AG08396 (cell line): ENCODE data around the gene KIAA1671.
A peak's percentile ranks its signal among the peaks of the same experiment; 100 is the strongest.

Experiments used
- DNase-seq: peaks from one replicate; pipeline ENCODE4 v3.0.0; 2012; ENCODE audit warnings: low spot score, mixed read lengths

KIAA1671 gene

DNA sequence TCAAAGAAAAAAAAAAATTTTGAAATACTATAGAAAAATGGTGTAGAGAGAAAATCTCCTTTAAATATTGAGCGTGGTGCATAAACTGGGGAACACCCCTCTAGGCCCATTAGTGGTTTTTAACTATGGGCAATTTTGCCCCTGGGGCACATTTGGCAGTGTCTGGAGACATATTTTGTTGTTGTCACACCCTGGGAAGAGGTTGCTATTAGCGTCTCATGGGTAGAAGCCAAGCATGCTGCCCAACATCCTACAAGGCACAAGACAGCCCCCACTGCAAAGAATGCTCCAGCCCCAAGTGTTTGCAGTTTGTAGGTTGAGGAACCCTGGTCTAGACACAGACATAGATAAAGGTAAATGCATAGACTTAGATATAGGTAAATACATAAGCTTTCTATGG is 92.6 kb downstream of the KIAA1671 start:
- no peak for DNase-seq

- DNase-seq = no peak
Measured at GRCh38 chr22:25048071-25048470, 95.6 kb downstream of the KIAA1671 start.

- peak; percentile 69 for DNase-seq
Measured at GRCh38 chr22:25048659-25049647, 96.4 kb downstream of the KIAA1671 start.

GRCh38 chr22:25049770-25050169 is 97.3 kb downstream of the KIAA1671 start:
- DNase-seq = no peak

DNA sequence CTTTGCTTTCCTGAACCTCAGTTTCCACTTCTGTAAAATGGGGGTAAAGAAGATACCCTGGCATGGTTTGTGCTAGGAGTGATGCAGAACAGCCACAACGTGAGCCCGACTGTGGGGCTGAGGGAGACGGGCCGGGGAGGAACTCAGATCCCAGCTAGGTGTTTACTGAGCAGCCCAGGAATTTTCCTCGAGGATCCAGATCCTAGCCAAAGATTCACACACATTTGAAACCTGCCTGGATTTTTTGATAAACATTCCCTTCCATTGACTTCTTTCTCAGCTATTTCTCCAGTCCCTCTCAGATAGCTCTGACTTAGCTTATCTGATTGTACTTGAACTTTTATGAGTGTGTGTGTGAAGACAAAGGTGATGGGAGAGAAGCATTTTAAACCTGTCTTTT is 98.0 kb downstream of the KIAA1671 start:
- no peak for DNase-seq

DNA sequence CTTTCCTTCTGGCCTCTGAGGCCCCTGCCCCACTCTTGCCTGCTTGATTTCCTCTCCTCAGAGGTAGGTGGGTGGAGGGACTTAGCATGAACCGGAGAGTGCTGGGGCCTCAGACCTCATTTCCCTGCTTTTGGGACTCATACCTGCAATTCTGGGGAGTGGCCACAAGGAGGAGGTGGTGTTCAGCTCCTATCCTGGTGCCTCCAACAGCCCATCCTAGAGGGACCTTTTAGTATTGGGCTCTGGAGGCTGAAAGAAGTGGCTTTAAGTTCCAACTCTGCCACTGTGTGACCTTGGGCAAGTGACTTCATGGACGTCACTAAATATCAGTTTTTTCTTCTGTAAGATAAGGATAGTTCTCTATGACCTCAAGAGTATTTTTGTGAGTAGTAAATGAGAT is 98.6 kb downstream of the KIAA1671 start:
- DNase-seq = no peak

DNA sequence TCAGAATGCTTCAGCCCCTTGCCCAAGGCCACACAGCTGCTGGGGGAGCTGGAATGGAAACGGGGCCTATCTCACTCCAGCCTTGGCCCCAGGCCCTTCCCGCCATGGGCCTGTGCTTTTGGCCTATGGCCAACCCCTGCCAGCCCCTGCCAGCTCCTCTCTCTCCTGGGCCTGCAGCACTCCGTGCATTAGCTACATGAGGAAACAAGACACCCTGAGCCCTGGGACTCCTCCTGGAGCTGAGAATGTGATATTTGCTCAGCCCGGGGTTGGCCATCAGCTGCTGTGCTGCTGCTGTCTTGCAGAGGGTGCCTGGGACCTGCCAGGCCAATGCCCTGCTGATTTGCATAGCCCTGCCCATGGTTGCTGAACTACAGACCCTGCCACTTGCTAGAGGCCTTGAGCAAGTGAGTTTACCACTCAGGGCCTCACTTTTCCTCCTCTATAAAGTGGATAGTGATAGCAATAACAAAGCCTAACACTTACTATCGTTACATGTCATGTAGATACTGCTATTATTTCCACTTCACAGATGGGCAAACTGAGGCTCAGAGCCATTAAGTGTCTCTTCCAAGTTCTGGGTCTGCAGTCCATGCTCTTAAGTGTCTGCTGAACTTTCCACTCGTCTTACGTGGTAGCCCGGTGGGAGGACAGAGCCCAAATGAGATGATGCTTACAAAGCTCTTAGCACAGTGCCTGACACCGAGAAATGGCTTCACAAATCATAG is 99.6 kb downstream of the KIAA1671 start:
- DNase-seq = no peak

GRCh38 chr22:25053153-25053805 is 100.8 kb downstream of the KIAA1671 start:
- no peak for DNase-seq

- DNase-seq = no peak
Measured at GRCh38 chr22:25054943-25055511, 102.5 kb downstream of the KIAA1671 start.

DNA sequence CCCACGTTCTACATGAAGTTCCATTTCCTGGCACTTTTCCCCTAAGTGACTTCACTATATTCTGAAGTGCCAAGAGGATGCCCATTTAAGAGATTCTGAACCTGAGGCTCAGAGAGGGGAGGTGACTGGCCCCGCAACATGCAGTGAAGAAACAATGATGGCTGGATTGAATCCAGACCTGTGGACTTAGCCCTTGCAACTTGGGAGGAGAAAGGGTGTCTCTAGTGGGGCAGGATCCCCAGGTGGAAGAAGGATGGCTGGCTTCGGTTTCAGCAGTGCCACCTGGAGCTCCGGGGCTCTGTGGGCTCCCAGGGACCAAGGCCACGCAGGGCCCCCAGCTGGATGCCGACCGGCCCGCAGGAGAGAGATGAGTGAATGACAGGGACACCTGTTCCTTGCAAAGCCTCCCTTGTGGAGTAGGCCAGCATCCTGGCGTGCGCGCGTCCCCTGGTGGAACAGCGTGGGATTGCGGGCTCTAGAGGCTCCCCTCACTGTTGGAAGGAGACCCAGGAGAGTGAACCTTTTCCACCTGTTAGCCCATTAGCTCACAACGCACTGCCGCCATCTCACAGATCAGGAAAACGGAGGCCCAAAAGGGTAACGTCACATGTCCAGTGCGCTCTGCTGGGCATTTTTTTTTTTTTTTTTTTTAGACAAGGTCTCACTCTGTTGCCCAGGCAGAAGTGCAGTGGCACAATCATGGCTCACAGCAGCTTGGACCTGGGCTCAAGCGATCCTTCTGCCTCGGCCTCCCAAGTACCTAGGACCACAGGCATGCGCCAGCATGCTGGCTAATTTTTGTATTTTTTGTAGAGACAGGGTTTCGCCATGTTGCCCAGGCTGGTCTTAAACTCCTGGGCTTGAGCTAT is 104.7 kb downstream of the KIAA1671 start:
- DNase-seq = peak; percentile 43

DNA sequence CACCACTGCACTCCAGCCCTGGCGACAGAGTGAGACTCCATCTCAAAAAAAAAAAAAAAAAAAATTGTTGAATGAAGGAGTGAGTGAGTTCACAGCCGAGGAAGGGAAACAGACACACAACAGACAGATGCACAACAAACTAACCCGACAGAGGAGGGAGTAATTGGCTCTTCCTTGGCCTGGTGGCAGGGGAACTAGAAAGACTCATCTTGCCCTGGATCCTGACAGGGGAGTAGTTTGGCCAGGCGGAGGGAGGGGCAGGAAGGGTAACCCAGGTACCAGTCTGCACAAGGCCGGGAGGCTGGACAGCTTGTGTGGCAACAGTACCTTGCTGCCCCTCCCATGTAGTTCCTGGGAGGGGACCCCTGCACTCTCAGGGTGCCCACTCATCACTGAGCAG is 106.9 kb downstream of the KIAA1671 start:
- DNase-seq = no peak

DNA sequence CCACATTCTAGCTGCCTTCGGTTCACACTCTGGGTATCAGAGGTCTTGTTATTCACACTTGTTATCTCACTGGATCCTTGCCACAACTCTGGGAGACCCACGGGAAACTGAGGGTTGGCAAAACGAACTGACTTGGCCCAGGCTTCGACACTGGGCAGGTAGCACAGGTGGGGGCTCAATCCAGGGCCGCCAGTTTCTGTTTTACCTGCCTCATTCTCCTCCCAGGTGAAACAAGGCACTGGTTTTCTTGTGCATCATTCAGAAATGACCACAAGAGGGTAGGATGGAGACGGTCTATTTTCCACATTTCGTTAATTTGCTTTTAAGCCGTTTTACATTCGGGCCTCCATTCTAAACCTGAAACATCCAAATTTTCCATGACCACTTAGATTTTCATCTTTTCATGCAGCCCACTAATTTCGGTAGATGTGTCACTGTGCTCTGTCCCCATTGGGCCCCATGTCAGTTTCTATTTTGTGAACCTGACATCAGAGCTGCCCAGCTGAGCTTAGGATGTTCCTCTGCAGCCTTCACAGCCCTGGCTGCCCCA is 108.1 kb downstream of the KIAA1671 start:
- no peak for DNase-seq

DNA sequence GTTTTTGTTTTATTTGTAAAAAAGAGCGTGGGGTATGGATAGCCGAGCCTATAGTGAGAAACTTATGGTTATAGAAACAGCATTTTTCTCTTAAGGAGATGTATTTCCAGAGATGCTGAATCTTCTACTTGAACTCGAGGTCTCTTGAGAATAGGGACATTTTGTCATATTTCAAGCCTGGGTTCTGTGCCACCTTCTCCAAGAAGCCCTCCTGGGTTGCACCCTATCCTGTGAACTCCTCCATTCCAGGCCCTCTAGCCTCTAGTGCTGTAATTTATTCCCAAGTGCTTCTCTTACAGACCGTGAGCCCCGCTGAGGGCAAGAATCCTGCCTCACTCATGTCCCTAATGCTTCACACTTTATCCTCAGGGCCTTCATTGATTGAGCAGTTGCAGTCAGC is 108.6 kb downstream of the KIAA1671 start:
- DNase-seq = no peak

DNA sequence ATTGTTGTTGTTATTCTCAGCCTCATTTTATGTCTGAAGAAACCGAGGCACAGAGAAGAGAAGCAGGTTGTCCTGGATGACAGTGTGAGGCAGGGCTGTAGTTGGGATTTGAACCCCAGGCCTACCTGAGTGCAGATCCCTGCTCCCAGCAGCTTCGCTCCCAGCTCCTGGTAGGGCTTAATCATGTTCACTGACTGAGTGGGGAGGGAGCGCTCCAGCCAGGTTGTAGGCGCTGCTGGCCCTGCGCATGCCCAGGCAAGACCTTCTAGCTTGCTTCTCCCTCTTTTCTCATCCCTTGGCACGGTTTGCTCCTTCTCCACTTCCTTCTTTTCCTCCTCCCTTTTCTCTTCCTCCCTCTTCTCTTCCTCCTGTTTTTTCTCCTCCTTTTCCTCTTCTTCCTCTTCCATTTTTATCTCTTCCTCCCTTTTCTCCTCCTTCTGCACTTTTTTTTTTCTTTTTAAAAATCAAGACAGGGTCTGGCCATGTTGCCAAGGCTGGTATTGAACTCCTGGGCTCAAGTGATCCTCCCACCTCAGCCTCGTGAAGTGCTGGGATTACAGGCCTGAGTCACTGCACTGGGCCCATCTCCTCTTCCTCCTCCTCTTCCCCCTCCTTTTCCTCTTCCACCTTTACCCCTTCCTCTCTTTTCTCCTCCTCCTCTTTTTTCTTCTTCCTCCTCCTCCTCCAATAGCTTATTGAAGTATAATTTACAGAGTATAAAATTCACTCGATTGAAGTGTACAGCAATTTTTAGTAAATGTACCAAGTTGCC is 109.3 kb downstream of the KIAA1671 start:
- DNase-seq = no peak

DNA sequence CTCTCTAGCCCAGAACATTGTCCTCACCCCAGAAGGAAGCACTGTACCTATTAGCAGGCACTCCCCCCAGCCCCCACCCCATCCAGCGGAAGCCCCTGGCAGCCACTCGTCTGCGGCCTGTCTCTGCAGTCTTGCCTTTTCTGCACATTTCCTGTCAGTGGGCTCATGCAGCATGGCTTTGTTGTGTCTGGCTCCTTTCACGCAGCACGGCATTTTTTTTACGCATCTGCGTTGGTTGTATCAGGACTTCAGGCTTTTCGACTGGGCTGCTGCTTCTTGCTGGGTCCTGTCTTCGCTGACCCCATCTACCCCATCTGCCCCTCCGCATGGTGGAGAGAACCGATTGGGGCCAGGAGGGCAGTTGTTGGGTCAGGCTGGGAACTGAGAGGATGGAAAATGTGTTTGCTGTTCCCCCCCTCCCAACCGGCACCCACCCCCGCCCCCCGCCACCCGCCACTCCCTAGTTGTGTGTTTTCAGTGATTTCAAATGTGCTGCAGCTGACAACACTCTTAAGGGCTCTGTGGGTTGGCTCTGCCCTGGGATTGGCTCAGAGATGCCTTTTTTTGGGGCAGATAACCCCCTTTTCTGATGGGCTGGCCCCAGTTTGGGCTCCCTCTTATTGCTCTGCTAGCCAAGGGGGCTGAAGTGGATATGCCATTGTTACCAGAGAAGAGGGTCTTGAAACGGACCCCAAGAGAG is 110.0 kb downstream of the KIAA1671 start:
- DNase-seq = no peak

DNA sequence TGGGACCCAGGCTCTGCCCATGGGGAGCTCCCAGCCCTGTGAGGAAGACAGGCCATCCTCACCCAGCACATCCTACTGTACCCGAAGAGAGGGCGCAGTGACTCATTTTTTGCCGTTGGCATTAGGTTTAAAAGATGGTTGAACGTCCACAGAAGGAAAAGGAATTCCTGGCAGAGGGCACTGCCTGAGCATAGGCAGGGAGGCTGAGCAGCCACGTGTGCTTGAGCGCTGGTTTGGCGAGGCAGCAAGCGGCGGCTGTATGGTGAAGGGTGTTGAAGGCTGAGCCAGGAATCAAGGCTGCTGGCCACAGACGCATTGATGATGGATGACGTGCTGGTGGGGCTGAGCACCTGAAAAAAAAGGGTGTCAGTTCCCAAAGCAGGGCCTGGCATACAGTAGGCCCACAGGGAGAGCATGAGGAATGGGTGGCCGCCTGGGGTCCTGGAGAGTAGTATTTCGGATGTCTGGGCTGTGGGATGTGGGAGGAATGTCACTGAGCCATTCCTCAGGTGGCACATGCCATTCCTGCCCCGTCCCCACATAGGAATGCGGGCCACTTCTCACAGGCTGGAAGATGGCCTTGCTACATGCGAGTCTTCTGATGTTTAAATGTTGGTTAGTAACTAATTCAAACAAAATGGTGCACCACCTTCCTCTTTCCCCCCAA is 112.5 kb downstream of the KIAA1671 start:
- no peak for DNase-seq

DNA sequence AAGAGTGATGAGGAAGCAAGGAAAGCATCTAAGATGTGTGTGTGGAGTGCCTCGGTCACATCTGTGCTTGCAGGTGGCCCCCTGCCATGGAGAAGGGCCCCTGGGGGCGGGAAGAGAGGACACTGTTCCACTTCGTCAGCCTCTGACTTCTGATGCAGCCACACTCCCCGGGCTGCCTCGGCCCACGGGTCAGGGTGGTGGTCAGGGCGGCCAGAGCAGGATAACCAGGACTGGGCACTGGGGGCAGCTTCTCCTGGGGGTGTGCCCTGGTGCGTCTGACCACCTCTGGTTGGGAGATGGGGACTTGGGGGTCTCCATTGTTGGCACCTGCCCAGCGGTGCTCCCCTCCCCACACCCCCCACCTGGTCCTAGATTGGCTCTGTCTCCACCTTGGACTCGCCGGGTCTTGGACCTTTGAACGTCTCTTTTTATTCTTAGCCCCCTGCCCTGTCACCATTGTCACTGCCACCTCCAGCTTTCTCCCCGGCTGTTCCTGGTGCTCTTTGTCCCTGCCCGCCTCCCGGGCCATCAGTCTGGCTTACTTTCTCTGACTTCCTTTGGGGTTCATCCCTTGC is 114.4 kb downstream of the KIAA1671 start:
- DNase-seq = no peak

DNA sequence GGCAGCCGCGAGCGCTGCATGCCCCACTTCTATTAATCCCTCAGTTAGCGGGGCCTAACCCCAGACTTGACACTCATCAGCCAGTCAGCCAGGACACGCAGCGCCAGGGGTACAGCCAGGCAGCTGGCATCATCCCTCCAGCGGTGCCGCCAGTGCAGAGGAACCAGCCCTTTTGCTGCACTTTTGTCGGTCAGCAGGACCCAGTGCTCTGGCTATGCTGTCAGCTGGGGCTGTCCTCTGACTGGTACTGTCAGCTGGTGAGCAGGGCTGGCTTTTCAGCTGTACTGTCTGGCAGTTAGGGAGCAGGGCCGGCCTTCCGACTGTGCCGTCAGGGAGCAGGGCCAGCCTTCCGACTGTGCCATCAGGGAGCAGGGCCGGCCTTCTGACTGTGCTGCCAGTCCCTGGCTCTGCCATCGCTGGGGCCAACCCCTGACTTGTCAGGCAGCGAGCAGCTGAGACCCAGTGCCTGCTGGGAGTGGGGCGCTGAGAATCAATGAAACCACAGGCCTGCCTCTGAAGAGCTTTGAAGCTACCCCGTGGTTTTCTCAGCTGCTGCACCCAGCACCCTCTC is 115.4 kb downstream of the KIAA1671 start:
- peak; percentile 33 for DNase-seq
